HG03565 (cell line): Measurements from ENCODE around the gene STK38L.

Experiments used
- ATAC-seq: cut with Tn5 transposase; IDR thresholded peaks from one replicate; pipeline ENCODE4 v1.9.1; 2021; ENCODE audit warnings: mild to moderate bottlenecking, moderate library complexity; ENCODE audit not compliant: unreplicated experiment

The STK38L gene

DNA sequence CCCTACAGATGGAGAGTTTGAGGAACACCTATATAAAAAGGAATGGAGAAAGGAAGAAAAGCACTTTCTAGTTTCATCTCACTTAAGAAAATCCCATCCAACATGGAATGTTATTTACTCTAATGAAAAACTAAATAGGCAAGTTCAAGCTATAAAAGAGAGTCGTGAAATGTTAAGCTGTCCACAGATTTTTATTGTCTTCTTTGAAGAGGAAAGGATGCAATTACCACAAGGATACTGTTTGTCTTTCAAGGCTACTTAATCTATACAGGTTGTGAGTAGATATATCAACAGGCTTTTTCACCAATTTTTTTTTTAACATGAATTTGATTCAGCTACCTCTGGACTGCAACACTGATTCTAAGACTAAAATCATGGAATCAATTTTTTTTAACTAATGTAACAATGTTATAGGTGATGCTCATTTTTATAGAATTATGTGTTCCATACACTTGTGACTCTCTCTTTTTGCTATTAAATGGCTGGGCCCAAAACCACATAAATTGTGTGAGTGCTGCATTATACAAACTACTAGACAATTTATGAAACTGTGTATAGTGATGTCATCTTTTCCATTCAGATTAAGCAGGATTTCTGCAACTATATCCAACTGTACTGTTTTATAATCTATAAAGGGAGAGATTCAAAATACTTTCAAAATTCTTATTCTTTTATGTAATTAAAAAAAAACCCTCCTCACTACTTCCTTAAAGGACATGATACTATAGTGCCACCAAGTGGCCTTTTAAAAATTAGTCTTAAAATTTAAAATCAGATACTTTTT is 61.8 kb downstream of the STK38L start:
- ATAC-seq = no peak

DNA sequence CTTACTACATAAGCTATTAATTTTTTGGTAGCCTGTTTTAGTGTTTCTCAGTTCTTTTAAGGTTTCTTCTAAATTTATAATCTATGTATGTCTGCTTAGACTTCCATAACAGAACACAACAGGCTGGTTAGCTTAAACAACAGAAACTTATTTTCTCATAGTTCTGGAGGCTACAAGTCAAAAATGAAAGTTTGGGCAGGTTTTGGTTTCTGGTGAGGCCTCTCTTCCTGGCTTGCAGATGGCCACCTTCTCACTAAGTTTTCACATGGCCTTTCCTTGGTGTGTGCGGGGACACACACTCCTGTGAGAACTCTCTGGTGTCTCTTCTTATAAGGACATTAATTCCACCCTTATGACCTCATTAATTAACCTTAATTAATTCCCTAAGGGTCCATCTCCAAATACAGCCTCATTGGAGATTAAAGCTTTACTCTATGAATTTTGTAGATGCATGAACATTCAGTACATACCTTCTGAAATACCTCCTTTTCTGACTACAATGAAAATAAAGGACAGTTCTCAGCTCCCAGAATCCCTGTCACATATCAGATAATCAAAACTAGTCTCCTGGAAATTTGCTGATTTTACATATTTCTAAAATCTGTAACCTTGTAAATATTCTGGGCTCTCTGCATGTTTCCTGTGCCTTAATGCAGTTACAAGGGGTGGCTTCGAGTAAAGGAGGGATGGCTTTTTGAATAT is 65.4 kb downstream of the STK38L start:
- no peak for ATAC-seq

DNA sequence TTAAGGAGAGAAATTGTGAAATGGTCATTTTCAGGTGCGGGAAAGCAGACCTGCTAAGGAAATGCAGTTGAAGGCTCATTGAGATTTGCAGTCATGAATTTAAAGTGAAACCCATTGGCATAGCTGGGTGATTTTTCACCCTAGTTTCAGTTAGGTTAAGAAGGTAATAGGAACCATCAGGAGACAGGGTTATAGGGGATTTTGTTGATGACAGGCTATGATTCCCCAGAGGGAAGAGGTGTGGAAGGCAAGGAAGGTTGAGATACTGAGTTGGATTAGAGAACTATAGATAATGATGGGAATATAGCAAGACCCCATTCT is 65.9 kb downstream of the STK38L start:
- no peak for ATAC-seq

DNA sequence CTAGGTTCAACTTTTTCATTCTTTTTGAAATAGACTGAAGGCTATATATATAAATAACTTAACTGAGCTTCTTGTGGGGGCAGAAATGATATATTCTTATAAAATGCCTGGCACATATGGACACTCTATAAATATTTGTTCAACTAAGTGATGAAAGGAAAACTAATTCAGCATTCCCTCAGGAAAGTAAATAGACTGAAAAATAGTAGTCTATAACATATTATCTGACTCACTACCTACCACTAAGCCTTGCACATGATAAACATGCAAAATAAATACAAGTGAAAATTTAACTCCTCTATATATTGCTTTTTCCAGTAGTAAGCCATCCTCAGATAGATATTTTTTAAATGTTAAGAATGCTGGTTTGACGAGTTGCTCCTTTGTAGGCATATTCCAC is 72.9 kb downstream of the STK38L start:
- no peak for ATAC-seq

GRCh38 chr12:27319409-27319808 is 75.3 kb downstream of the STK38L start:
- ATAC-seq = no peak

DNA sequence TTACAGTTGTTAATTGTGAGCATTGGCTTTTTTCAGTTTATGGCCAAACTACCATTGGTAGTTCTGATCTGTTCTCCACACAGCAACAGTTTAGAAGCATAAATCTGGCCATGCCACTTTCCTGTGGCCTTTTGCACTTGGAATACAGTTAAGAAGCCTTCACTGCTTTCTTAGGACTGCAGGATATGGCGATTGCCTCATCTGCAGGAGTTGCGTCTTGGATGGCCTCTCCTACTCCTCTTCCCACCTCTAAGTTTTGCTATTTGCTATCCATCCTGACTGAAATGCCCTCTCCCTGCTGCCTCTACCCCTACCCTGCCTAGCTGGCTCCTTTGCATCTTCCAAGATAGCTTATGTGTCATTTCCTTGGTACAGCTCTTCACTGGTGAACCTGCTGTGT is 75.8 kb downstream of the STK38L start:
- ATAC-seq = no peak

DNA sequence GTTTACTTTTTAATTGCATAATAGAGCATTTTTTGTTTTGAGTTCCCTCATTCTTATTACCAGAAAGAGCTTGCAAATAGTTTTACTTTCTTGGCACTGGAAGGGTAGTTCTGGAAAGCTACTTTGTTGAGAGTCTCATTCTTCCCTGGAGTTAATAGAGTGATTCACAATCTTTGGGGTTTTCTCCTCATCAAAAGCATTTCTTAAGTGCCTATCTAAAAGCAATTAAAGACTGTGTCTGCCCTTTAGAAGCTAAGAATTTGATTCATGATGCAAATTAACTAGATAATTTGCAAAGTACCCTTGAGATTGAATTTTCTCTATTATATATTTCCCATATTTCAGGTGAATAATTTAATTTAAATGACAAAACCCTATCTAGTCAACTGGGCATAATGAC is 80.4 kb downstream of the STK38L start:
- ATAC-seq = no peak

DNA sequence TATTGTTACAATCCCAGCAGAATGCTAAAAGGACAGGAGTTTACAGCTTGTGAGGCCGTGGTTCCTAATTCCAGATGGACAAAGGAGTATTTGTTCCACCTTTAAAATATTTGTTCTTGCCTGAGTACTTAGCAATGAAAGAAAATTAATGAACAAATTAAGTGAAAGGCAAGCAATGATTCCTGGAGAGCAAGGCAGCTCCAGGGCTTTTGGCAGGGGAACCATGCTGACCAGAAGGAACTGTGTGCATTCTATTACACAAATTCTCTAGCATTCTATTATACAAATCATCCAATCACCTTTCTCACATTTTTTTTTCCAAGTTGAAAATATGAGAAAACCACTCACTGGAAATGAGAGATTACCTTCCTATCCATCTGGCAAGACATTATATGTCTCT is 86.8 kb downstream of the STK38L start:
- ATAC-seq = no peak

DNA sequence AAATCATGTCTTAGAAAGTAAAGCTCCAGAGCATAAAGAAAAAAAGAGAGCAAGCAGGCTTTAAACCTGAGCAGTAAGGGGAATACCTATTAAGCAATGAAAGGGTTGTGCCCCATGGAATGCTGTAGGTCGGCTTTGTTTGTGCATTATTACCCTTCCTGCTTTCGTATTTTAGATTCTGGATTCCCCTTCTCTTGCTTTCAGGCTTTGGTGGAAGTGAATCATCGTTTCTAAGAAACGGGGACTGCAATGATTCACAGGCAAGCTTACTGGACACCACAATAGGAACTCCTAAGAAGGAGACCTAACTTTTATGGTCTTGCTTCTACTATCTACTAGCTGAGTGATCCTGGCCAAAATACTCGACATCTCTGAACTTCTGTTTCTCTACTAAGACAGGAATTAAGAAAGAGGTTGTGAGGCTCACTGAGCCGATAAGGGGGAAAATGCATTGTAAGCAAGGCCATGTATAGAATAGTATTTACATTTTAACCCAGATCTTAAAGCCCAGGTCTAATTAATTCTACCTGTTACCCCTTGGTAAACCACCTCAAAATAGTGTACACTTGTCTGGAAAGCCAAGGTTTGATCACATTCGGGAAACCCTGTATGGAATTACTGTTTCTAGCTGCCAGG is 87.3 kb downstream of the STK38L start:
- ATAC-seq = peak; percentile 32

DNA sequence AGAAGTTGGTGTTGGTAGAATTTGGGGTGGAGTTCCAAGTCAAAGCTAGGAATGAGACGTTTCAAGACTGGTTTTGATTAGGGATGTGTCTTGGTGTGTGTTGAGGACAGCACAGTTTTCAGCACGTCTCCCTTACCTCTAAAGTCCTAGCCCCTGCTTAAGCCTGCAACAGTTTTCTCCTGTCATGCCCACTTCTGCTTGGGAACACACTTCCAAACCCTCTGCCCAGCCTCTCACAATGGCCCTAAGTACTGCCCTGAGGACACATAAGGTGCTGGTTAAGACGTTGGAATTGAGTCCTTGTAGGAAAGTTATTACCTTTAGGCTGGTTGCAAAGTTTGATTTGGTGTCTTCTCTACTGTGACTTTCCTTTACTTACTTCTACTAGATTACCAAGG is 87.8 kb downstream of the STK38L start:
- ATAC-seq = no peak

DNA sequence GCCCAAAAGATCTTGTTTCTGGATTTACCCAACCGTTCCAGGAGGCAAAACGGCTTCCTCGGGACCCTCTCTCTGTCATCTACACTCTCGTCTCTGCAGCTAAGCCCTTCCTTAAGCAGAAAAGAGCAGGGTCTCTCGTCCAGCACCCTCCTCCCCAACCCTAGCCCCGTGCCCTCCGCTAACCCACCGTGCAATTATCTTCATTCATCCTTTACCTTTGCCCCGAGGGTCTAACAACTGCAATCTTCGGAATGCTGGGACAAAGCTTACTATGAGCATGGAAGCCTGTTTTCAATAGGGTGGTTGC is 88.3 kb downstream of the STK38L start:
- ATAC-seq = no peak

GRCh38 chr12:27332714-27333402 is 88.8 kb downstream of the STK38L start, which contains the start of gene BMAL2:
TSS of gene BMAL2 (plus strand) at chr12:27332836. CDS start at chr12:27333073, 237 bp downstream.
- peak; percentile 32 for ATAC-seq

DNA sequence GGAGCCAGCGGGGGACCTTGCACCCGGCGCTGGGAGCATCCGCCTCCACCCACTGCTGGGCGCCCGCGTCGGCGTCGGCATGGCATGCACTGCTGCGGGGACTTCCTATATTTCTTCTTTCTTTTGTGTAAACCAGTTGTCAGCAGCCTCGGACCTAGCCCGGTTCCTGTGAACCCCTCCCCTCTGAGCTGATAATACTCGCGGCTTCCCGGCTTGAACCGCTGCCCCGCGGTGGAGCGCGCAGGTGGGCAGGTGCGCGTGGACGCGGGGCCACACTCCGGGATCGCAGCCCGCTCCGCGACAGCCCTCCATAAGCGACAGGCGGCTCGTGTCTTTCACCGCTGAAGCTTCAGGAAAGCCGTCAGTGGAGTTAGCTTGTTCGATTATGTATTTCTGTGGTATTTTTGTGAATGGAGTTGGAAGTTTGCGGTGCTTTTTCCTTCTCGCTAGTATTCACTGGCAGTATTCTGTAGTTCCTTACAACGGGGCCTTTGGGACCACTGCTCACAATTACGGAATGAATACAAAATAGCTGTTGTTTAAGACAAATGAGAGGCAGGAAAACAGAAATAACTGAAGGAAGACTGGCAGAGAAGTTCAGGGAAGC is 89.4 kb downstream of the STK38L start:
- peak; percentile 1 for ATAC-seq

DNA sequence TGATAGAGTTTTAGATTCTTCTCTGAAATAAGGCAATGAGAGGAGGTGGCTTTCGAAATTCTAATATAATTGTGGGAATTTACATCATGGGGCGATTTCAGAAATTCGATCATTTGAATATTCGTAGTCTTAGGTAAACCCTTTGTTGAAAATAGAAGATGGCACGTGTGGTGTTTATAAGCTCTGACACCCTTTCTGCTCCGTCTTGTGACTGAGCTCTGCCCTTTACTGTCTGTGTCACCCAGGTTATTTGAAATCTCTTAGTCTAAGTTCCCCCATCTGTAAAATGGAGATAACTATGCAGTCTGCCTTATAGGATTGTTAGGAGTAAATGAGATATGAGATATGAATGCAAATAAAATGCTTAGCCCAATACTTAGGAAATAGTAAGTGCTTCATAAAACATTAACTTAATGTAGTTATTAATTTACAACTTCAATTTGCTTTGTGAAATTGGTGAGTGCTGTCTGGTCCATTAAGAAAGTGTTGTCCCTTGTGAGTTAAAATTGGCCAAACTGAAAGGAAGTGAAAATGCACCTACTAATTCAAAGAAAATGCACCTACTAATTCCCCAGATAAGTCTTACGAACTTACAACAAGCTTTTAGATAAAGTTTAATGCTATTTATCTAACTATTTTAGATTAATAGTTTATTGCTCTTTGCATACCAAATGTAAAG is 90.1 kb downstream of the STK38L start:
- ATAC-seq = no peak

- ATAC-seq = no peak
Observed at GRCh38 chr12:27334721-27335082, 90.6 kb downstream of the STK38L start.

GRCh38 chr12:27335364-27336281 is 91.5 kb downstream of the STK38L start:
- no peak for ATAC-seq

GRCh38 chr12:27336282-27336653 is 92.2 kb downstream of the STK38L start:
- ATAC-seq = no peak

GRCh38 chr12:27337376-27337775 is 93.3 kb downstream of the STK38L start:
- ATAC-seq = no peak

DNA sequence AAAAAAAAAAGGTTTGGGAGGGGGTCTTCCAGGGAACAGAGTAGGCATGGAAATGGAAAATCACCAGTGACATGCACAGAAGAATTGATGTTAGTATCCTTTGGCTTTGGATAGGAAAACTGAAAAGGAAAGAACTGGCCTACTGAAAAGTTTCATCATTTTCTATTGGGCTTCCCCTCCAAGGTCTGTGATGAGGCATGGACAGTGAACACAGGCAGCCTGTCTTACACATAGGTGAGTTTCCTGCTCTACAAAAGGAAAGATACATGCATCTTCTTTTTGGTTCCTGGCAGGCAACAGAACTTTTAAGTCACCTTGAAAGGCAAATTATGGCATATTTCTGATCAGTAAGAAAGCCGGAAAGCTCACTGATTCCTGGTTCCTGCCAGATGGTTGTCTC is 94.4 kb downstream of the STK38L start:
- no peak for ATAC-seq

- ATAC-seq = no peak
Observed at GRCh38 chr12:27340971-27341370, 96.9 kb downstream of the STK38L start.
